Peyer's patch (tissue), 4 donors: Measurements from ENCODE around the gene NACC1. TPM values are rescaled to one million over a fixed set of nuclear protein-coding genes. Genes with fewer than 3 reads are reported as not detected.

Experiments used
- DNase-seq, 3 donors: peaks; one replicate each; pipeline ENCODE4 v3.0.0-alpha.2; 2017 to 2019
- H3K27ac ChIP-seq, 4 donors: fragments of 200-600 bp; sonication (generic); one replicate each; pipeline ENCODE4 v1.5.1; 2016 to 2019
- H3K27me3 ChIP-seq, 2 donors: fragments of 200-600 bp; sonication (generic); one replicate each; pipeline ENCODE4 v1.5.1; 2019
- H3K36me3 ChIP-seq, 3 donors: fragments of 200-600 bp; sonication (generic); one replicate each; pipeline ENCODE4 v1.5.1; 2016 to 2019
- H3K4me1 ChIP-seq, 4 donors: fragments of 200-600 bp; sonication (generic); one replicate each; pipeline ENCODE4 v1.5.1; 2016 to 2019
- H3K4me3 ChIP-seq, 4 donors: fragments of 200-600 bp; sonication (generic); 1 replicate in 3 of 4; 2 replicates in 1 of 4; pipeline ENCODE4 v1.5.1; 2016 to 2019; ENCODE audit warnings: mild to moderate bottlenecking in 1 of 4
- H3K9me3 ChIP-seq, 4 donors: fragments of 200-600 bp; sonication (generic); one replicate each; pipeline ENCODE4 v1.5.1; 2016 to 2019; ENCODE audit warnings: mild to moderate bottlenecking in 1 of 4
- CTCF ChIP-seq, 6 experiments: fragments of 450-650 bp in 4 of 6; fragments of 200-600 bp in 2 of 6; sonication (generic) in 1 of 6; IDR thresholded peaks; one replicate each; pipeline ENCODE4 v1.5.1; 2017 to 2019; ENCODE audit warnings: antibody characterized with exemption in 6 of 6, mild to moderate bottlenecking in 3 of 6, moderate library complexity in 1 of 6
- POLR2A ChIP-seq, 2 donors: fragments of 450-650 bp; IDR thresholded peaks; one replicate each; pipeline ENCODE4 v1.5.1; 2017; ENCODE audit warnings: antibody characterized with exemption in 2 of 2, mild to moderate bottlenecking in 2 of 2, moderate library complexity in 2 of 2
- total RNA-seq, 4 donors: library from RNA; depleted of rRNA; stranded (reverse); fragments of >200 nt; gene quantifications; one replicate each; pipeline ENCODE4 v1.1.0, GENCODE V29; 2016

Gene NACC1
- total RNA-seq, 4 donors from 2014 or later, result 21.5 to 48.0 (median 37.1) TPM

GRCh38 chr19:13083008-13083404, 35.1 kb upstream of the NACC1 start:
- H3K36me3 ChIP-seq, result peaks cover 0 to 17% (median 0%) of the 10 kb centered on the region in 3 donors
- no peak for DNase-seq

GRCh38 chr19:13083627-13084026, 34.4 kb upstream of the NACC1 start:
- no peak for DNase-seq
- no peak for TF ChIP-seq CTCF (IDR thresholded peaks at IDR 0.05)
- no peak for TF ChIP-seq POLR2A (IDR thresholded peaks at IDR 0.05)
- H3K27me3 ChIP-seq, result no peaks in the 10 kb centered on the region
- no peak overlapping the region for H3K4me3 ChIP-seq
- peaks cover 0 to 17% (median 0%) of the 10 kb centered on the region in 3 donors for H3K36me3 ChIP-seq
- H3K4me1 ChIP-seq, result peaks cover 0 to 24% (median 5%) of the 10 kb centered on the region in 4 donors
- no peak overlapping the region for H3K27ac ChIP-seq
- no peaks in the 10 kb centered on the region for H3K9me3 ChIP-seq

More at GRCh38 chr19:13083008-13083404, 35.1 kb upstream of the NACC1 start:
- Histone ChIP-seq H3K27me3 (no peaks in the 10 kb centered on the region), H3K9me3 (no peaks in the 10 kb centered on the region), H3K27ac (no peak overlapping the region), H3K4me3 (no peak overlapping the region), H3K4me1 (peaks cover 0 to 30% (median 6%) of the 10 kb centered on the region in 4 donors)
- TF ChIP-seq POLR2A (IDR thresholded peaks at IDR 0.05), result no peak

- H3K4me1 ChIP-seq, result peaks cover 0 to 13% (median 0%) of the 10 kb centered on the region in 4 donors
- H3K36me3 ChIP-seq, result peaks cover 0 to 23% (median 0%) of the 10 kb centered on the region in 3 donors
- H3K27ac ChIP-seq, result no peak overlapping the region
- DNase-seq, result no peak
- H3K9me3 ChIP-seq, result no peaks in the 10 kb centered on the region
- TF ChIP-seq CTCF (IDR thresholded peaks at IDR 0.05), result no peak
- TF ChIP-seq POLR2A (IDR thresholded peaks at IDR 0.05), result no peak
- no peak overlapping the region for H3K4me3 ChIP-seq
- H3K27me3 ChIP-seq, result no peaks in the 10 kb centered on the region
Measured at GRCh38 chr19:13085666-13086065, 32.4 kb upstream of the NACC1 start.

GRCh38 chr19:13086341-13086740, 31.7 kb upstream of the NACC1 start:
- DNase-seq, result no peak
- Histone ChIP-seq H3K27ac (no peak overlapping the region), H3K9me3 (no peaks in the 10 kb centered on the region), H3K36me3 (peaks cover 0 to 22% (median 0%) of the 10 kb centered on the region in 3 donors), H3K4me3 (no peak overlapping the region), H3K4me1 (peaks cover 0 to 18% (median 0%) of the 10 kb centered on the region in 4 donors), H3K27me3 (no peaks in the 10 kb centered on the region)
- TF ChIP-seq POLR2A (IDR thresholded peaks at IDR 0.05) (no peak), CTCF (IDR thresholded peaks at IDR 0.05) (no peak)

GRCh38 chr19:13087295-13087694, 30.8 kb upstream of the NACC1 start:
- no peaks in the 10 kb centered on the region for H3K9me3 ChIP-seq
- DNase-seq, result no peak
- TF ChIP-seq CTCF (IDR thresholded peaks at IDR 0.05) (no peak), POLR2A (IDR thresholded peaks at IDR 0.05) (no peak)
- no peaks in the 10 kb centered on the region for H3K27me3 ChIP-seq
- H3K4me1 ChIP-seq, result peaks cover 0 to 27% (median 0%) of the 10 kb centered on the region in 4 donors
- peaks cover 0 to 19% (median 0%) of the 10 kb centered on the region in 3 donors for H3K36me3 ChIP-seq
- no peak overlapping the region for H3K27ac ChIP-seq
- H3K4me3 ChIP-seq, result no peak overlapping the region

GRCh38 chr19:13087795-13088537, 30.1 kb upstream of the NACC1 start:
- H3K36me3 ChIP-seq, result peaks cover 0 to 19% (median 0%) of the 10 kb centered on the region in 3 donors
- peaks cover 0 to 29% (median 0%) of the 10 kb centered on the region in 4 donors for H3K4me1 ChIP-seq

More at GRCh38 chr19:13087795-13088537, 30.1 kb upstream of the NACC1 start:
- Histone ChIP-seq H3K27ac (no peak overlapping the region), H3K4me3 (no peak overlapping the region), H3K9me3 (no peaks in the 10 kb centered on the region), H3K27me3 (no peaks in the 10 kb centered on the region)
- TF ChIP-seq POLR2A (IDR thresholded peaks at IDR 0.05), result no peak
- TF ChIP-seq CTCF (IDR thresholded peaks at IDR 0.05), result no peak
- DNase-seq, result no peak
